GM19043 (cell line): ENCODE data around the gene SLITRK4.

Experiments
- ATAC-seq: cut with Tn5 transposase; IDR thresholded peaks from one replicate; pipeline ENCODE4 v1.9.1; 2021; ENCODE audit warnings: low read depth; ENCODE audit not compliant: unreplicated experiment

The SLITRK4 gene

GRCh38 chrX:143635915-143636314 lies at the start of gene SLITRK4:
Gene SLITRK4 (minus strand): TSS chrX:143636101. CDS start chrX:143631108, 4,993 bp downstream.
- no peak for ATAC-seq

- no peak for ATAC-seq
These were observed 47.6 kb upstream of the SLITRK4 start for GRCh38 chrX:143683486-143683885.

DNA sequence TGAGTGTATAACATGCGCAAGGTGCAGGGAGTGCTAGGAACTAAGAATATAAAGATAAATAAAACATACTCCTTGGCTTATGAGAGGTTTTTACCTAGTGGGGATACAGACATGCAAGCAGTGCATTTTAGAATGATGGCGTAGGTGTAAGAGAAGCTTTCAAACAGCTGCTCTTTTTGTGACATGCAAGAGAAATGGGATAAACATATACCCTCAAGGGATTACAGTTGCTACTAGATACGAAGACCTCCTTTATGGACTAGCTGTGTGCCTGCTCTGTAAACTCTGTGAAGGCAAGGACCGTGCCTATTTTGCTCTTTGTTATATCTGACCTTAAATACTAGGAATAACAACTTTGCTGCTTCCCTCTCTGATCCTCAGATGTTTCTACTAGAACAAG lies 39.0 kb upstream of the SLITRK4 start:
- ATAC-seq, result no peak

DNA sequence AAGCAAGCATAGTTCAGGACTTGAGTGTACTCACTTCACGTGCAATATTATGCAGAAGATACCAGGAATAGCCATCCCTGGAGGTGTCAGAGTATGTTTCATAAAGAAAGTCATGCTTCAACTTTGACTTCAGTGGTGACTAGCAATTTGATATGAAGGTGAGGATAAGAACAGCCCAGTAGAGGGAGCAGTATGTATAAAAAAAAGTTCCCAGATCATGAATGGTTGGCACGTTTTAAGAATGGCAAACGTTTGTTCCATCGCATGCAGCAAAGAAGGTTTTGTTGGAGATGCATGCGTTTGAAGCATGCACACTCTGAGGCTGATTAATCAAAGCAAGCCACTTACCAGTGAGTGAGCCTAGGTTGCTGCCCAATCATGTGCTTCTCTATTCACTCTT lies 33.5 kb upstream of the SLITRK4 start:
- no peak for ATAC-seq

GRCh38 chrX:143664302-143664701 lies 28.4 kb upstream of the SLITRK4 start:
- no peak for ATAC-seq

- ATAC-seq, result no peak
These were observed 27.9 kb upstream of the SLITRK4 start for GRCh38 chrX:143663755-143664154.

GRCh38 chrX:143661286-143661685 lies 25.4 kb upstream of the SLITRK4 start:
- no peak for ATAC-seq

DNA sequence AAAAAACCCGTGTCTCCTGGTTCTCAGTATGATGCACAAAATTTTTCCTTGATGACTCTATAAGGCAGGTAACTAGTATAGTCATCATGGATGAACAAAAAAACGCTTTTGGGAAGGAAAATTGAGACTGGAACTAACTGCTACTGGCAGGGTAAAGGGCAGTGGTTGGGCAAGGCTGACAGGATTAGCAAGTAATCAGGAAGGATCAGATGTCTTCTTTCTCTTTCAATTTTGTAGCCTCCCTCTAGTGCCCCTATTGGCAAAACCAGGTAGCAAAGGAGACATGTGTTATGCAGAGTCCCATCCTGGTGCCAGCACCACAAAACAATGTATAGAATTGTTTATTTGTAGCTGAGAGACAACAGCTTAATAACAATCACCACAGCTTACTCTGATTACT lies 12.8 kb upstream of the SLITRK4 start:
- ATAC-seq, result no peak

GRCh38 chrX:143642426-143642825 lies 6.5 kb upstream of the SLITRK4 start:
- no peak for ATAC-seq

- ATAC-seq, result no peak
These were observed 930 bp upstream of the SLITRK4 start for GRCh38 chrX:143636831-143637230.

DNA sequence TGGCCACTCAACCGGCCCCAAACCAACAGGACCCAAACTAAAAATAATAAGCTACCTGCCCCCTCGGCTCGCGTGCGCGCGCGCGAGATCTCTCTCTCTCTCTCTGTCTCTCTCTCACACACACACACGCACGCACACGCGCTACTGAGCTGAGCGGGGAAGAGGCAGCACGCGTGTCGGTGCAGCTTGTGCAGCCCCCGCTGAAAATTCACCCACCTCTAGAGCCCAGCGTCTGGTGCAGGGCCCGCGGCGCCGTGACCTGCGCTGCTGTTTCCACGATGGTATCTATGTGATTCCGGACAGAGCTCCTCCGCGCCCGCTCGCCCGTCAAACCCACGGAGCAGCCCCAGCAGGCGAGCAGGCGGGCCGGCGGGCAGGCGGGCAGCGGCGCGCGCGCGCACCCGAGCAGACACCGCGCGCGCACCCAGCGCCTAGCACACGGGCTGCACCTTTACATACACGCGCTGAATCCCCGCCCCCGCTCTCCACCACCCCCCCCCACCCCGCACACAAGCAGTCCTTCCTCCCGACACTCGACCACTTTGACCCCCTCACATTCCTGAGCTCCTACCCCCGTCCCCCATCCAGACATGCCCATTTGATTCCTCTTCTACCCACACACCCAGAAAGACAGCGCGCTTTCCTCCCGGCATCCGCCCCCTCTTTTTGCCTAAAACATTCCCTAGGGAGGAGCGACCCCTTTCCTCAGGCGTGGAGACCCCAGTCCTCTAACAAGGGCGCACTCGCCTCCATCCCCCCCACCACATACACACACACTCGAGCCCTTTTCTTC lies 1.0 kb downstream of the SLITRK4 start:
- no peak for ATAC-seq

GRCh38 chrX:143634309-143634662 lies 1.6 kb downstream of the SLITRK4 start:
- no peak for ATAC-seq

- ATAC-seq, result no peak
These were observed 2.2 kb downstream of the SLITRK4 start for GRCh38 chrX:143633461-143634308.

DNA sequence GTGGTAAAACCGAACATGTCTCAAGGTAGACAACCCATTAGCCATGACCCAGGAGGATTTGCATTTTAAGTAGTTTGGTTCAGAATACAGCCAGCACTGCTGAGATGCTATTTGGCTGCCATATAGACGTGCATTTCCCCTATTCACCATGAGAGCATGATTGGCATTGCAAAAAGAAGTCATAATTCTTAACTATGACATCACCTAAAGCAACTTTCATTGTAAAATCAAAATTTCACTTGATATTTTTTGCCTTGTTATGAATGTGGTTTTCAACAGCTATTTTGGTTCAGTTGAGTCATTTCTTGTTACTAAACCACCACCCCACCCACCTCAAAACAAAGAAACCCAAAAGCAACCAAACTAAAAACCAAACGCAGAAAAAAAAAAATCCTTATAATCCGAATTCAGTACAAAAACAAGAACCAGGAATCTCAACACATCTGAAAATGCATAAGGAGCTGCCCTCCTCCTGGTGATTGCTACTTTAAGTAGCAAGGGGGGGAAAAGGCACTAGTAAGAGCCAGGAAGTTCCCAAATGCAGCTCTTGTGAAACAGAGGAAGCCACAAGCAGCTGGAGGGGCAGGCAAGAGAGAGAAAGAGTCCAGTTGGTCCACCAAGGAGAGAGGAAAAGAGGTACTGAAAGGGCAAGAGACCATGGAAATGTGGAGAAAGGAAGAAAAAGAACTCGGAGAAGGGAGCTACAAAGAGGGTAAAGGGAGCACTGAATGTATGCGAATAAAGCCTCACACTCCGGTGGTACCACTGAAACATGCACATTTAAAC lies 3.1 kb downstream of the SLITRK4 start:
- no peak for ATAC-seq

DNA sequence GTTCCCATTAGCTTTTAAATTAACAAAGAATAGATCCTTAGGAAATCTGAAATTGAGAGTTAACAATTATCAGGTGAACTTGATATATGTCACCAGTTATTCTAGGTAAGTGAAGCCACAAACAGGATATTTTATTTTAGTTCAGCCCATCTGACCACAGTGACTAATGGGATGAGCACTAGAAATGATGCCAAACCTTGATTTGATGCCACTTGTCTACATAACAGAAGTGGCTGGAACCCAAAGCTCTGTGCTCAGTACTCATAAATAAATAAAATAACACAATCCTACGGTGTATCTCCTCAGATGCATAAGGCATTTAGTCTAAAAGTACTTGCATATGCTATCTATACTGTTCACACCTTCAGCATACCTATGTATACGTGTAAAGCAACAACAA lies 12.2 kb downstream of the SLITRK4 start:
- ATAC-seq, result no peak

DNA sequence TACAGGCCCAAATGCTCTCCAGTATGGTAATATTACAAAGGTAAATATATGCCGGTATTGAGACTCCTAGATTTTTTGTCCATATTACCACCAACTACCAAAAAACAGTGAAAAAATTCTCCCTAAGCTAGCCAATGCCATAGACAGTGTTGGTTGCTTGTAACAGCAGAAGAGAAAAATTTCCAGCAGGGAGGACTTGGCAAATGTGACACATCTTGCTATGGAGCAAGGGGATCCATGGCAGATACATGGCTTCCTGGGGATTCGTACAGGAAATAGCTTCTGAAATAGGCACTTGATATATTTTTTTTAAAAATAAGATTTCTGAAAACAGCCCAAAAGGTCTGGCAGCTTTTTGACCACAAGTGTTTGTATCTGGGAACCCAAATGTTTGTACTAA lies 14.6 kb downstream of the SLITRK4 start:
- ATAC-seq, result no peak

GRCh38 chrX:143615851-143616250 lies 20.1 kb downstream of the SLITRK4 start:
- no peak for ATAC-seq

- ATAC-seq, result no peak
These were observed 34.1 kb downstream of the SLITRK4 start for GRCh38 chrX:143601809-143602208.

- ATAC-seq, result no peak
These were observed 54.7 kb downstream of the SLITRK4 start for GRCh38 chrX:143581240-143581639.

GRCh38 chrX:143580266-143580665 lies 55.6 kb downstream of the SLITRK4 start:
- no peak for ATAC-seq
